Left lung (tissue), 10 donors: ENCODE data around the gene ADAM15. TPM values are rescaled to one million over a fixed set of nuclear protein-coding genes. Genes with fewer than 3 reads are reported as not detected.

ENCODE experiments used
- ATAC-seq: fragments of 200-7000 bp; cut with Tn5 transposase; one replicate; pipeline ENCODE4 v1.9.1; 2020; ENCODE audit warnings: moderate library complexity
- DNase-seq, 4 donors: peaks; one replicate each; pipeline ENCODE4 v3.0.0-alpha.2; 2013 to 2020
- H3K27ac ChIP-seq, 2 donors: fragments of 200-600 bp; sonication (generic) in 1 of 2; one replicate each; pipeline versions ENCODE4 v1.5.0 to v1.8.0; 2020 to 2021
- H3K27me3 ChIP-seq, 2 donors: fragments of 200-600 bp; sonication (generic) in 1 of 2; one replicate each; pipeline versions ENCODE4 v1.5.0 to v1.8.0; 2020 to 2021
- H3K36me3 ChIP-seq, 2 donors: fragments of 200-600 bp; sonication (generic) in 1 of 2; one replicate each; pipeline versions ENCODE4 v1.5.0 to v1.8.0; 2020 to 2021
- H3K4me1 ChIP-seq, 2 donors: fragments of 200-600 bp; one replicate each; pipeline ENCODE4 v1.8.0; 2021
- H3K4me3 ChIP-seq, 2 donors: fragments of 200-600 bp; sonication (generic) in 1 of 2; one replicate each; pipeline versions ENCODE4 v1.5.0 to v1.8.0; 2020 to 2021; ENCODE audit warnings: mild to moderate bottlenecking in 1 of 2
- H3K9me3 ChIP-seq, 2 donors: fragments of 200-600 bp; sonication (generic) in 1 of 2; one replicate each; pipeline versions ENCODE4 v1.5.0 to v1.8.0; 2020 to 2021
- CTCF ChIP-seq, 2 donors: fragments of 200-600 bp; sonication (generic) in 1 of 2; IDR thresholded peaks; one replicate each; pipeline versions ENCODE4 v1.5.0 to v1.8.0; 2021; ENCODE audit warnings: antibody characterized with exemption in 2 of 2
- intact Hi-C, 2 donors: fragments of 100-400 bp; cut with DNase I; formaldehyde crosslinking; loops; one replicate each; pipeline versions ENCODE4 v1.11.2 to v1.14.2; 2022
- polyA plus RNA-seq, 6 donors: library from polyadenylated mRNA; unstranded; fragments of 120-200 nt; gene quantifications; one replicate each; pipeline ENCODE4 v1.2.1, GENCODE V29; 2013; ENCODE audit not compliant: insufficient read length in 6 of 6
- total RNA-seq, 2 donors: library from RNA; stranded (reverse); fragmentation: NEBNext Ultra II Directional; extraction: Animal tissue kit (Norgen Biotek cat#: 25700); gene quantifications; one replicate each; pipeline ENCODE4 v1.2.1, GENCODE V29; 2021
- donor health status: DM: no; HTN: yes; CAD: no.
- donor health status: DM: no; HTN: no; CAD: no.

The ADAM15 gene
- total and polyA plus RNA-seq, 8 donors, result 54.4 to 172 (median 78.2) TPM

GRCh38 chr1:155014709-155015508 lies 36.2 kb upstream of the ADAM15 start:
- intact Hi-C loops, result no loop called here
- ATAC-seq (no peak), DNase-seq (no peak)
- Histone ChIP-seq H3K27ac (peak overlapping the region in 1 of 2 donors; percentile 78), H3K4me1 (peaks cover 33 to 90% of the 10 kb centered on the region in 2 donors), H3K27me3 (no peaks in the 10 kb centered on the region), H3K4me3 (no peak overlapping the region), H3K9me3 (no peaks in the 10 kb centered on the region), H3K36me3 (peaks cover 0 to 65% of the 10 kb centered on the region in 2 donors)
- no peak for TF ChIP-seq CTCF (IDR thresholded peaks at IDR 0.05)

GRCh38 chr1:155015527-155016230 lies 35.4 kb upstream of the ADAM15 start:
- H3K27me3 ChIP-seq, result no peaks in the 10 kb centered on the region
- H3K36me3 ChIP-seq, result peaks cover 0 to 65% of the 10 kb centered on the region in 2 donors
- no peak for TF ChIP-seq CTCF (IDR thresholded peaks at IDR 0.05)
- intact Hi-C loops, result no loop called here
- H3K27ac ChIP-seq, result peak overlapping the region in 1 of 2 donors; percentile 78
- H3K4me1 ChIP-seq, result peaks cover 33 to 83% of the 10 kb centered on the region in 2 donors
- no peak overlapping the region for H3K4me3 ChIP-seq
- no peaks in the 10 kb centered on the region for H3K9me3 ChIP-seq
- ATAC-seq, result no peak
- DNase-seq, result no peak

GRCh38 chr1:155016231-155016831 lies 34.8 kb upstream of the ADAM15 start:
- TF ChIP-seq CTCF (IDR thresholded peaks at IDR 0.05), result no peak
- peaks cover 0 to 61% of the 10 kb centered on the region in 2 donors for H3K36me3 ChIP-seq
- H3K4me1 ChIP-seq, result peaks cover 30 to 76% of the 10 kb centered on the region in 2 donors
- intact Hi-C loops, result no loop called here
- H3K27ac ChIP-seq, result peak overlapping the region; percentile 74 to 78
- H3K9me3 ChIP-seq, result no peaks in the 10 kb centered on the region
- no peak for DNase-seq
- ATAC-seq, result no peak
- H3K27me3 ChIP-seq, result no peaks in the 10 kb centered on the region
- peak overlapping the region in 1 of 2 donors; percentile 36 for H3K4me3 ChIP-seq

- peak in 3 of 4 donors; percentile 90 to 97 (median 92) for DNase-seq
- peaks cover 24 to 67% of the 10 kb centered on the region in 2 donors for H3K4me1 ChIP-seq
- TF ChIP-seq CTCF (IDR thresholded peaks at IDR 0.05), result peak; percentile 96 to 99
- H3K4me3 ChIP-seq, result peak overlapping the region; percentile 26 to 36
- peaks cover 0 to 56% of the 10 kb centered on the region in 2 donors for H3K36me3 ChIP-seq
- peak; percentile 91 for ATAC-seq
- H3K27ac ChIP-seq, result peak overlapping the region; percentile 74 to 78
- H3K9me3 ChIP-seq, result no peaks in the 10 kb centered on the region
- intact Hi-C loops, result no loop called here
- H3K27me3 ChIP-seq, result no peaks in the 10 kb centered on the region
Observed at GRCh38 chr1:155017041-155017945, 33.8 kb upstream of the ADAM15 start.
